Body of pancreas (tissue), 4 donors: ENCODE measurements around the gene VSIG1. TPM values are rescaled to one million over a fixed set of nuclear protein-coding genes. Genes with fewer than 3 reads are reported as not detected.

Experiments
- ATAC-seq: fragments of 150-250 bp; one replicate; pipeline ENCODE4 v1.9.1; 2016
- DNase-seq, 4 donors: peaks; one replicate each; pipeline ENCODE4 v3.0.0-alpha.2; 2019
- H3K27ac ChIP-seq, 4 donors: fragments of 200-600 bp; sonication (generic); 1 replicate in 3 of 4; 2 replicates in 1 of 4; pipeline versions ENCODE4 v1.5.1 to v1.6.1; 2016 to 2019; ENCODE audit warnings: mild to moderate bottlenecking in 1 of 4, mixed read lengths in 1 of 4, moderate library complexity in 1 of 4
- H3K27me3 ChIP-seq, 2 donors: fragments of 200-600 bp; sonication (generic); one replicate each; pipeline ENCODE4 v1.6.0; 2016; ENCODE audit warnings: mild to moderate bottlenecking in 1 of 2
- H3K36me3 ChIP-seq, 2 donors: fragments of 200-600 bp; sonication (generic); replicated peaks in 1 of 2; 2 replicates each; pipeline ENCODE4 v1.5.1; 2016; ENCODE audit warnings: low read depth in 2 of 2; ENCODE audit not compliant: insufficient read depth in 1 of 2
- H3K4me1 ChIP-seq: fragments of 200-600 bp; sonication (generic); one replicate; pipeline ENCODE4 v1.6.0; 2016
- H3K4me3 ChIP-seq, 2 donors: fragments of 200-600 bp; sonication (generic); 1 replicate in 1 of 2; 2 replicates in 1 of 2; pipeline ENCODE4 v1.5.1; 2016 to 2019
- H3K9me3 ChIP-seq, 3 donors: fragments of 200-600 bp; sonication (generic); 1 replicate in 2 of 3; 2 replicates in 1 of 3; pipeline ENCODE4 v1.5.1; 2016
- POLR2A ChIP-seq, 3 donors: fragments of 450-650 bp; IDR thresholded peaks; one replicate each; pipeline ENCODE4 v1.6.1; 2016; ENCODE audit warnings: antibody characterized with exemption in 3 of 3, mild to moderate bottlenecking in 2 of 3
- WGBS, 2 donors: methylation state at CpG; one replicate each; pipeline ENCODE4 v1.1.5; 2017; 5-methylcytosine and 5-hydroxymethylcytosine counted together
- intact Hi-C: fragments of 100-400 bp; cut with DNase I; formaldehyde crosslinking; loops from one replicate; pipeline ENCODE4 v1.15.1; 2023
- total RNA-seq, 2 donors: library from RNA; depleted of rRNA; stranded (reverse); fragments of >200 nt; gene quantifications; one replicate each; pipeline ENCODE4 v1.1.0, GENCODE V29; 2016
- TF ChIP-seq, protein P1 (sequence below), 7 experiments: fragments of 450-650 bp in 4 of 7; fragments of 200-600 bp in 3 of 7; sonication (generic) in 3 of 7; IDR thresholded peaks; one replicate each; pipeline ENCODE4 v1.5.1; 2016 to 2019; ENCODE audit warnings: antibody characterized with exemption in 7 of 7

VSIG1 gene
- total RNA-seq, result 1 to 10 TPM in 1 of 2 donors, under 1 TPM in 1; 0.33 to 2.6 TPM

DNA sequence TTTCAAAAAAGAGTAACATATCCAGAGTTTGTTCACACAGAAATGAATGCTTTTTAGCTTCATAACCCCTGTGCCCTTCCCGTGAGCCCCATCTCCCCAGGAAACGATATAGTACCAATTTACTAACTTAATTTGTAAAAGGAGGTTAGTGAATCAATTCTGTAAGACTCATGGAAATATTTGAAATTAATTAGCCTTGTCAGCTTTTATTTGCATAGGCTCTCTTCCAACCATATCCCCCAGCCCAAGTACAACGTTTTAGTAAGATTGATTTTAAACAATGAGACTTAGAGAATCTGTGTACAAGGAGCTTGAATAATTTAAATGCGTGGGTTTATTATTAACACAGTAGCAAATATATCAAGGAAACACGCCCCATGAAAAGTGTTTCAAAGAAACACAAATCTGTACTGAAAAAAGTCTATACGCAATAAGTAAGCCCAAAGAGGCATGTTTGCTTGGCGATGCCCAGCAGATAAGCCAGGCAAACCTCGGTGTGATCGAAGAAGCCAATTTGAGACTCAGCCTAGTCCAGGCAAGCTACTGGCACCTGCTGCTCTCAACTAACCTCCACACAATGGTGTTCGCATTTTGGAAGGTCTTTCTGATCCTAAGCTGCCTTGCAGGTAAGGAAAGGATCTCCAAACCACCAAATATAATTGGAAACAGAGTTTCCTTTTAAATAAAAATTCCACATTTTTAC is at the start of gene VSIG1:
VSIG1 (plus strand) TSS at position 512 of the 703 bp plus-strand sequence; CDS start at position 578, 66 bp downstream.
- WGBS, 2 donors, result 17 to 34% methylated on average over 10 of the region's 10 CpGs
- TF ChIP-seq, protein P1, sequence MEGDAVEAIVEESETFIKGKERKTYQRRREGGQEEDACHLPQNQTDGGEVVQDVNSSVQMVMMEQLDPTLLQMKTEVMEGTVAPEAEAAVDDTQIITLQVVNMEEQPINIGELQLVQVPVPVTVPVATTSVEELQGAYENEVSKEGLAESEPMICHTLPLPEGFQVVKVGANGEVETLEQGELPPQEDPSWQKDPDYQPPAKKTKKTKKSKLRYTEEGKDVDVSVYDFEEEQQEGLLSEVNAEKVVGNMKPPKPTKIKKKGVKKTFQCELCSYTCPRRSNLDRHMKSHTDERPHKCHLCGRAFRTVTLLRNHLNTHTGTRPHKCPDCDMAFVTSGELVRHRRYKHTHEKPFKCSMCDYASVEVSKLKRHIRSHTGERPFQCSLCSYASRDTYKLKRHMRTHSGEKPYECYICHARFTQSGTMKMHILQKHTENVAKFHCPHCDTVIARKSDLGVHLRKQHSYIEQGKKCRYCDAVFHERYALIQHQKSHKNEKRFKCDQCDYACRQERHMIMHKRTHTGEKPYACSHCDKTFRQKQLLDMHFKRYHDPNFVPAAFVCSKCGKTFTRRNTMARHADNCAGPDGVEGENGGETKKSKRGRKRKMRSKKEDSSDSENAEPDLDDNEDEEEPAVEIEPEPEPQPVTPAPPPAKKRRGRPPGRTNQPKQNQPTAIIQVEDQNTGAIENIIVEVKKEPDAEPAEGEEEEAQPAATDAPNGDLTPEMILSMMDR (IDR thresholded peaks at IDR 0.05), result no peak
- no peak for TF ChIP-seq POLR2A (IDR thresholded peaks at IDR 0.05)
- intact Hi-C loops, result no loop called here
- Histone ChIP-seq H3K27ac (no peak within 1 kb of the TSS), H3K4me3 (no peak within 1 kb of the TSS), H3K9me3 (no peaks in the 10 kb centered on the region), H3K4me1 (peaks cover 4% of the 10 kb centered on the region), H3K36me3 (no peaks in the 10 kb centered on the region), H3K27me3 (no peaks in the 10 kb centered on the region)
- DNase-seq, result peak in 2 of 4 donors; percentile 7 to 14
- no peak for ATAC-seq

DNA sequence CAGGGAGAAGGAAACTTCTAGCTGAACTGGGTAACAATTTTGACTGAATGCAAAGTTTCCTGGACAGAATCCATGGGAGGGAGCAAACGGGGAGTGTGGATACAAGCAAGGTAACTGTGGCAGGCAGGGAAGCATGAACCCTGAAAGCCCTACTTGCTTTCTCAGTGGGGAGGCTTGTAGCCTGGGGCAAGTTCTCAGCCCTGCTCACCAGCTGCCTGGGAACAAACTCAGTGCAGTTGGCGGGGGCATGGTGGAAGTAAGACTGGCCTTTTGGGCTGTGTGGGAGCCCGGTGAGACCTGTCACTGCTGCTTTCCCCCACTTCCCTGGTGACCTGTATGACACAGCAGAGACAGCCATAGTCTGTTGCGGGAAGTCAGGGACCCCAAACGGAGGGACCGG is 48.7 kb upstream of the VSIG1 start:
- no peaks in the 10 kb centered on the region for H3K27me3 ChIP-seq
- ATAC-seq, result no peak
- no peaks in the 10 kb centered on the region for H3K9me3 ChIP-seq
- no peaks in the 10 kb centered on the region for H3K4me1 ChIP-seq
- H3K36me3 ChIP-seq, result no peaks in the 10 kb centered on the region
- DNase-seq, result no peak
- H3K27ac ChIP-seq, result no peak overlapping the region
- H3K4me3 ChIP-seq, result no peak overlapping the region
- 64% methylated on average over 3 of the region's 6 CpGs; no CpG with 5 or more reads in 1 of the 2 donors for WGBS, 2 donors
- intact Hi-C loops, result no loop called here
- no peak for TF ChIP-seq POLR2A (IDR thresholded peaks at IDR 0.05)
- TF ChIP-seq, protein P1 (IDR thresholded peaks at IDR 0.05), result no peak

DNA sequence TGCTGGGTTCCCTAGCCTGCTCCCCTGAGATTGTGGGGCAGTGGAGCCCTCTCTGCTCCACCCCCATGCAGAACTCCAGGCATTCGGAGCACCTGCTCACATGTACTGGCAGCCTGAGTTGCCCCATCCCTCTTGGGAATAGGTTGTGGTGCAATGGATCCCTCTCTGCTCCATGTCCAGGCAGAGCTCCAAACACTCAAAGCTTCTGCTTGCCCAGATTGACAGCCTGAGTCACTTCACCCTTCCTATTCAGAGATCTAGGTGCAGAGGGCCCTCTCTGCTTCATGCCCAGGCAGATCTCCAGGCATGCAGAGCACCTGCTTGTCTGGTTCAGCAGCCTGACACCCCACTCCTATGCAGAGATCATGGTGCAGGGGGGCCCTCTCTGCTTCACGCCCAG is 44.1 kb upstream of the VSIG1 start:
- Histone ChIP-seq H3K36me3 (no peaks in the 10 kb centered on the region), H3K9me3 (no peaks in the 10 kb centered on the region), H3K27me3 (no peaks in the 10 kb centered on the region), H3K4me1 (no peaks in the 10 kb centered on the region), H3K4me3 (no peak overlapping the region), H3K27ac (no peak overlapping the region)
- TF ChIP-seq, protein P1 (IDR thresholded peaks at IDR 0.05), result no peak
- no peak for TF ChIP-seq POLR2A (IDR thresholded peaks at IDR 0.05)
- DNase-seq, result no peak
- no peak for ATAC-seq
- intact Hi-C loops, result no loop called here
- WGBS, 2 donors, result 42% methylated on average over 2 of the region's 2 CpGs; no CpG with 5 or more reads in 1 of the 2 donors

DNA sequence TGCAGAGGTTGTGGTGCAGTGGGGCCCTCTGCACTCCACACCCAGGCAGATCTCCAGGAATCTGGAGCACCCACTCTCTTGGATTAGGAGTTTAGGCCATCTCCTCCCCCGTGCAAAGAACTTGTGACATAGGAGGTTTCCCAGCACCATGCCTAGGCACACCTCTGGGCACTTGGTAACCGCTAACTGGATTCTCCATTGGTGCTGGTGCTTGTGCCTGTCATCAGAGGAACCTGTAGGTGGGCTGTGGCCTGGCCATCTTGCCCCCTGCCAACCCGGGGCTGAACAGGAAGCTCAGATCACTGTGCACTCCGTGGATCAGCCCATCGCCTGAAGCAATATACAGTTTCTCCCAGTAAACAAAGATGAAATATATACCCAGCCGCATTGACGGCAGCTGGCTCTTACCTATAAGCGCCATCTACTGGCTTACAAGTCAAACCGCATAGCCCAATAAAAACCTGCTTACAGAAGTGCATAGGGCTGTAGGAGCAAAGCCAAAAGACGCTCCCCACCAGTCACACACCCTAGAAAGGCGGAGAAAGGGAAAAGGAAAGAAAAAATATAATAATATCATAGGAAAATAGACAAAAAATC is 43.5 kb upstream of the VSIG1 start:
- ATAC-seq (no peak), DNase-seq (peak in 1 of 4 donors; percentile 7)
- H3K9me3 ChIP-seq, result no peaks in the 10 kb centered on the region
- H3K27ac ChIP-seq, result no peak overlapping the region
- H3K27me3 ChIP-seq, result no peaks in the 10 kb centered on the region
- H3K4me1 ChIP-seq, result no peaks in the 10 kb centered on the region
- TF ChIP-seq, protein P1 (IDR thresholded peaks at IDR 0.05), result peak; percentile 18 to 38 (median 26)
- no peak for TF ChIP-seq POLR2A (IDR thresholded peaks at IDR 0.05)
- no peak overlapping the region for H3K4me3 ChIP-seq
- intact Hi-C loops, result no loop called here
- no peaks in the 10 kb centered on the region for H3K36me3 ChIP-seq
- 16 to 29% methylated on average over 6 to 8 of the region's 11 CpGs for WGBS, 2 donors
